ENCODE results near the gene GCDH.

Gene GCDH

DNA sequence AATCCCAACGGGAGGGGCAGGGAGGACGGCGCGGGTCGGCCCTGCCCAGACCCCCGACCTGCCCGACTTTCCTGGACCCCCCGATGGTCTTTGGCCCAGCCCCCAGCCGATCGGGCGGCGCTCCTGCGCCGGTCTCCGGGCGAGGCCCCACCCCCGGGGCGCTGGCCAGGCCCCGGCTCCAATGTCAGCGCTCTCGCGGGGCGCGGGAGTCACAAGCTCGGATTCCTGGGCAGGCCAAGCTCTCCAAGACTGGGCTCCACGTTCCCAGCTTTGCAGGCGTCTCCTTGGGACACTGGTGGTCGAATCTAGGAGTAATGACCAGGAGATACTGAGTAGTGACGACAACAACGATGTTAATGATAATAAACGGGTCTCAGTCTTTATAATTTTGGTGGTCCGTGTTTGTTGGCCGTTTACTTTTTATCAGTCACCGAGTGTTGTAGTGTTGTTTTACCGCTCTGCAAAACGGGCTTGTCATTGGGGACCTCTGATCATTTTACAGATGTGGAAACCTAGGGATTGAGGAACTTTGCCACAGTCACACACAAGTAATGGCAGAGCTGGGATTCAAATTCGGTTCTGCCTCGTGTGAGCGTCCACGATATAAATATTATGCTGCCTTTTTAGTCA, 55.2 kb downstream of the GCDH start:
- peak overlapping the region; percentile 95 to 99 for H3K27ac ChIP-seq
- peak overlapping the region; percentile 99 for H3K4me3 ChIP-seq
- TF ChIP-seq, protein P1, sequence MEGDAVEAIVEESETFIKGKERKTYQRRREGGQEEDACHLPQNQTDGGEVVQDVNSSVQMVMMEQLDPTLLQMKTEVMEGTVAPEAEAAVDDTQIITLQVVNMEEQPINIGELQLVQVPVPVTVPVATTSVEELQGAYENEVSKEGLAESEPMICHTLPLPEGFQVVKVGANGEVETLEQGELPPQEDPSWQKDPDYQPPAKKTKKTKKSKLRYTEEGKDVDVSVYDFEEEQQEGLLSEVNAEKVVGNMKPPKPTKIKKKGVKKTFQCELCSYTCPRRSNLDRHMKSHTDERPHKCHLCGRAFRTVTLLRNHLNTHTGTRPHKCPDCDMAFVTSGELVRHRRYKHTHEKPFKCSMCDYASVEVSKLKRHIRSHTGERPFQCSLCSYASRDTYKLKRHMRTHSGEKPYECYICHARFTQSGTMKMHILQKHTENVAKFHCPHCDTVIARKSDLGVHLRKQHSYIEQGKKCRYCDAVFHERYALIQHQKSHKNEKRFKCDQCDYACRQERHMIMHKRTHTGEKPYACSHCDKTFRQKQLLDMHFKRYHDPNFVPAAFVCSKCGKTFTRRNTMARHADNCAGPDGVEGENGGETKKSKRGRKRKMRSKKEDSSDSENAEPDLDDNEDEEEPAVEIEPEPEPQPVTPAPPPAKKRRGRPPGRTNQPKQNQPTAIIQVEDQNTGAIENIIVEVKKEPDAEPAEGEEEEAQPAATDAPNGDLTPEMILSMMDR (IDR thresholded peaks at IDR 0.05): no peak
- DNase-seq (ENCODE audit: low spot score): peak; percentile 89

DNA sequence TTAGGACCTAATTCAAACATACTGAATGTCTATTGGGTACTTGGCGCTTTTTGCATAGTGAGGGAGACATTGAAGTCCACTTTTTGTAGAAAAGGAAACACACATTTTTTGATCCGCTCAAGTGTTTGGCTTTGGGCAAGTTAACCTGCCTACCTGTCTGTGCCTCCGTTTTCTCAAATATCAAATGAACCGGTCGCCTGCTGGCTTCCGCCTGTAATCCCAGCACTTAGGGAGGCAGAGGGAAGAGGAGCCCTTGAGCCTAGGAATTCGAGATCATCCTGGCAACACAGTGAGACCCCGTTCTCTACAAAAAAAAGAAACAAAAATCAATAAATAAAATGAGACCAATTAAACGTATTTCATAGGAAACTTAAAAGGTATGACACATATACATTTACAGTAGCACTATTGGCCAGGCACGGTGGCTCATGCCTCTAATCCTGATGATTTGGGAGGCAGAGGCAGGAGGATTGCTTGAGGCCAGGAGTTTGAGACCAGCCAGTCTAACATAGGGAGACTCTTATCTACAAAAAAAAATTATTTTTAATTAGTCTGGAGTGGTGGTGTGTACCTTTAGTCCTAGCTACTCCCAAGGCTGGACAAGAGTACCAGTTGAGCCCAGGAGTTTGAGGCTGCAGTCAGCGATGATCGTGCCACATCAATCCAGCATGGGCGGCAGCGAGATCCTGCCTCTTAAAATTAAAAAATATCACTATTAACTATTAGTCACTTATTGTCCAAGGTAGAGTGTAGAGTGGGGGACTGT, 56.0 kb downstream of the GCDH start:
- TF ChIP-seq, protein P1 (IDR thresholded peaks at IDR 0.05): no peak
- Histone ChIP-seq H3K4me3 (peak overlapping the region; percentile 99), H3K27ac (peak overlapping the region; percentile 95 to 99)
- no peak for DNase-seq (ENCODE audit: low spot score)

DNA sequence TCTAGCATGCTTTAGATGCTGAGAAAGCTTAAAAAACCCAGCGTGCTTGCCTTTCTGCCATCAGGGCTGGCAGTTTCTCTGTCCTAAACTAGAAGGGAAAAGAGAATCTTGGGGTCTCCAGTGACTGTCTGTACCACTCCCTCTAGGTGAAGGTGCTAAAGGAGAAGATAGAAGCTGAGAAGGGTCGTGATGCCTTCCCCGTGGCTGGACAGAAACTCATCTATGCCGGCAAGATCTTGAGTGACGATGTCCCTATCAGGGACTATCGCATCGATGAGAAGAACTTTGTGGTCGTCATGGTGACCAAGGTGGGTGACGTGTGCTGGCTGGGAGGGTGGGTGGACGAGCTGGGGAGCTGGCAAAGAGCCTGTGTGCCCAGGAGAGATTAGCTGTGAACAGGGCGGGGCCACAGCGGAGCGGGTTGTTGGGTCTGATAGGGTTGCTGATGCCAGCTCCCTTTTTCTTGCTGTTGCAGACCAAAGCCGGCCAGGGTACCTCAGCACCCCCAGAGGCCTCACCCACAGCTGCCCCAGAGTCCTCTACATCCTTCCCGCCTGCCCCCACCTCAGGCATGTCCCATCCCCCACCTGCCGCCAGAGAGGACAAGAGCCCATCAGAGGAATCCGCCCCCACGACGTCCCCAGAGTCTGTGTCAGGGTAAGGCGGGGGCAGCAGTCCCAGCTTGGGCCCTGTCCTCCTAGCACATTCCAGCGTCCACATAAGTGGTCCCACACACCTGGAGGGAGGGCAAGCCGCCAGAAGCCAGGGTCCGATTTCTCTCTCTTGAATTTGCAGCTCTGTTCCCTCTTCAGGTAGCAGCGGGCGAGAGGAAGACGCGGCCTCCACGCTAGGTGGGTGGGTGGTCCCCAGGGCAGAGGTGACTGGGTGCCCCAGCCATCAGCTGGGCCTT, 57.0 kb downstream of the GCDH start:
- no peak overlapping the region for H3K4me3 ChIP-seq
- no peak for DNase-seq (ENCODE audit: low spot score)
- H3K27ac ChIP-seq: no peak overlapping the region
- TF ChIP-seq, protein P1 (IDR thresholded peaks at IDR 0.05): no peak

DNA sequence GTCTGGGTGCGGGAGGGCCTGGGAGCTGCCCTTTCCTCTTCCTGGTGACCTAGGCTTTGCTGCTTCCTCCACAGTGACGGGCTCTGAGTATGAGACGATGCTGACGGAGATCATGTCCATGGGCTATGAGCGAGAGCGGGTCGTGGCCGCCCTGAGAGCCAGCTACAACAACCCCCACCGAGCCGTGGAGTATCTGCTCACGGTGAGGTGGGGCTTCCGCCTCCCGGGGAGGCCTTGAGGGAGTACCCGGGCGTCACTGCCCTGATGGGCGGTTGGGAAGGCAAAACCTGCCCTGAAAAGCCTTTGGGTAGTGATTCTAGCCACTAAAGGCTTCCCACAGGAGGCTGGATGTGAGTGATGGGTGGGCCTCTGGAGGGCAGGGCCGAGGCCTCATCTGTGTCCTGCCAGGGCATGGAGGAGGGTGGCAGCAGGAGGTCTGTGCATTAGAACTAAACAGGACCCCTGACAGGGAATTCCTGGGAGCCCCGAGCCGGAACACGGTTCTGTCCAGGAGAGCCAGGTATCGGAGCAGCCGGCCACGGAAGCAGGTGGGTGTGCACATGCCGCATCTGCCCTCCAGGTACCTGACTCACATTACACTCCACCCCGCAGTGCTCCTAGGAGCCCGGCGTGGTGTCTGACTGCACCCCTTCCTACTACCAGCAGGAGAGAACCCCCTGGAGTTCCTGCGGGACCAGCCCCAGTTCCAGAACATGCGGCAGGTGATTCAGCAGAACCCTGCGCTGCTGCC, 57.8 kb downstream of the GCDH start:
- H3K27ac ChIP-seq: no peak overlapping the region
- TF ChIP-seq, protein P1 (IDR thresholded peaks at IDR 0.05): no peak

More for the DNA sequence above, 57.8 kb downstream of the GCDH start:
- H3K4me3 ChIP-seq: no peak overlapping the region
- no peak for DNase-seq (ENCODE audit: low spot score)
